Mammary epithelial cell (primary cell): ENCODE measurements around the gene DAZAP1.

Experiments used
- EZH2 ChIP-seq: IDR thresholded peaks from 2 replicates; pipeline ENCODE4 v1.6.1; 2012; ENCODE audit warnings: low read length, inconsistent platforms, borderline replicate concordance
- TF ChIP-seq, protein P1 (sequence below), 2 donors: IDR thresholded peaks in 1 of 2; conservative IDR thresholded peaks in 1 of 2; 2 replicates each; pipeline ENCODE4 v1.5.1; 2011 to 2012; ENCODE audit warnings: inconsistent platforms in 2 of 2, low read length in 2 of 2, mild to moderate bottlenecking in 2 of 2, control low read depth in 1 of 2, low read depth in 1 of 2; ENCODE audit not compliant: insufficient read depth in 1 of 2; ENCODE audit errors: extremely low read depth in 1 of 2

DNA sequence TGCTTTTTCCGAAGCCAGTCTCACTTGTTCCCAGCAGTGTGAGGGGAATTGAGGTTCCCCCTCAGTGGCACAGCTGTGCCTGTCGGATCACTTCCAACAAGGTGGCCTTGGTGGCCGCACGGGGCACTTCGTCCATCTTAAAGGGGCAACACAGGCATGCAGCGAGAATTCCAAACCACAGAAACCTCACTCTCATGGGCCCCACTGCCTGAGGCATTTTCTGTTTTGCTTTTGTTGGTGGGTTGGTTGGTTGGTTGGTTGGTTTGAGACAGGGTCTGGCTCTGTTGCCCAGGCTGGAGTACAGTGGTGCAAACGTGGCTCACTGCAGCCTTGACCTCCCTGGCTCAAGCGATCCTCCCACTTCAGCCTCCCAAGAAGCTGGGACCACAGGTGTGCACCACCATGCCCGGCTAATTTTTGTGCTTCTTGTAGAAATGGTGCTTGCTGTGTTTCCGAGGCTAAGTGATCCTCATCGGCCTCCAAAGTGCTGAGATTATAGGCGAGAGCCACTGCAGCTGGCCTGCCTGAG lies 27.4 kb upstream of the DAZAP1 start:
- TF ChIP-seq, protein P1, sequence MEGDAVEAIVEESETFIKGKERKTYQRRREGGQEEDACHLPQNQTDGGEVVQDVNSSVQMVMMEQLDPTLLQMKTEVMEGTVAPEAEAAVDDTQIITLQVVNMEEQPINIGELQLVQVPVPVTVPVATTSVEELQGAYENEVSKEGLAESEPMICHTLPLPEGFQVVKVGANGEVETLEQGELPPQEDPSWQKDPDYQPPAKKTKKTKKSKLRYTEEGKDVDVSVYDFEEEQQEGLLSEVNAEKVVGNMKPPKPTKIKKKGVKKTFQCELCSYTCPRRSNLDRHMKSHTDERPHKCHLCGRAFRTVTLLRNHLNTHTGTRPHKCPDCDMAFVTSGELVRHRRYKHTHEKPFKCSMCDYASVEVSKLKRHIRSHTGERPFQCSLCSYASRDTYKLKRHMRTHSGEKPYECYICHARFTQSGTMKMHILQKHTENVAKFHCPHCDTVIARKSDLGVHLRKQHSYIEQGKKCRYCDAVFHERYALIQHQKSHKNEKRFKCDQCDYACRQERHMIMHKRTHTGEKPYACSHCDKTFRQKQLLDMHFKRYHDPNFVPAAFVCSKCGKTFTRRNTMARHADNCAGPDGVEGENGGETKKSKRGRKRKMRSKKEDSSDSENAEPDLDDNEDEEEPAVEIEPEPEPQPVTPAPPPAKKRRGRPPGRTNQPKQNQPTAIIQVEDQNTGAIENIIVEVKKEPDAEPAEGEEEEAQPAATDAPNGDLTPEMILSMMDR (conservative IDR thresholded peaks at IDR 0.05 in 1 of 2, IDR thresholded peaks at IDR 0.05 in 1 of 2; ENCODE audit: extremely low read depth in 1 of 2, insufficient read depth in 1 of 2, low read depth in 1 of 2, low read length in 2 of 2), result no peak
- no peak for TF ChIP-seq EZH2
